ENCODE measurements around the gene ETS1.

DNA sequence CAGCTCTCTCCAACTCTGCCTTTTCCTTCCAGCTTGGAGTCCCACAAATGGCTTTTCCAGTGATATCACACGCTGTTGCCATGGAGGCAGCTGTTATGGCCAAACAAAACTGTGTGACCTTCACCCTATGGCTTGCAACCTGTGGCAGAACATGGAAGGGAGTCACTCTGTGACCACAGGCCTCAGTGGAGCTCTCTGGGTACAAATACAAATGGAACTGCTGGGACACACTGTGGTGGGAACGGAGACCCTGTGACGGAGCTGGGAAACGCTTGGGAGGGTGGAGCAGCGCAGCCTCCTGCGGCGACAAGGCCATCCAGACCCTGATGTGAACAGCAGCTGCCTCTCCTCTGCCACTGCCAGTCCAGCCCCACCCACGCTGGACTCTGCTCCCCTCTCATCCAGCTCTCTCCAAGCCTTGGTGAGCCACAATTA, 162.5 kb downstream of the ETS1 start:
- TF ChIP-seq, protein P1, sequence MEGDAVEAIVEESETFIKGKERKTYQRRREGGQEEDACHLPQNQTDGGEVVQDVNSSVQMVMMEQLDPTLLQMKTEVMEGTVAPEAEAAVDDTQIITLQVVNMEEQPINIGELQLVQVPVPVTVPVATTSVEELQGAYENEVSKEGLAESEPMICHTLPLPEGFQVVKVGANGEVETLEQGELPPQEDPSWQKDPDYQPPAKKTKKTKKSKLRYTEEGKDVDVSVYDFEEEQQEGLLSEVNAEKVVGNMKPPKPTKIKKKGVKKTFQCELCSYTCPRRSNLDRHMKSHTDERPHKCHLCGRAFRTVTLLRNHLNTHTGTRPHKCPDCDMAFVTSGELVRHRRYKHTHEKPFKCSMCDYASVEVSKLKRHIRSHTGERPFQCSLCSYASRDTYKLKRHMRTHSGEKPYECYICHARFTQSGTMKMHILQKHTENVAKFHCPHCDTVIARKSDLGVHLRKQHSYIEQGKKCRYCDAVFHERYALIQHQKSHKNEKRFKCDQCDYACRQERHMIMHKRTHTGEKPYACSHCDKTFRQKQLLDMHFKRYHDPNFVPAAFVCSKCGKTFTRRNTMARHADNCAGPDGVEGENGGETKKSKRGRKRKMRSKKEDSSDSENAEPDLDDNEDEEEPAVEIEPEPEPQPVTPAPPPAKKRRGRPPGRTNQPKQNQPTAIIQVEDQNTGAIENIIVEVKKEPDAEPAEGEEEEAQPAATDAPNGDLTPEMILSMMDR (conservative IDR thresholded peaks at IDR 0.05; ENCODE audit: low read length) = no peak
- TF ChIP-seq EZH2phosphoT487 (IDR thresholded peaks at IDR 0.05; ENCODE audit: borderline replicate concordance, low read depth, low read length) = no peak
